Measurements from ENCODE around the gene CPLX3.
"Not testable (repeated sequence)": the region's sequence is repeated elsewhere in the genome, so short reads cannot be mapped to it uniquely, and the experiment has no call there.

The CPLX3 gene

DNA sequence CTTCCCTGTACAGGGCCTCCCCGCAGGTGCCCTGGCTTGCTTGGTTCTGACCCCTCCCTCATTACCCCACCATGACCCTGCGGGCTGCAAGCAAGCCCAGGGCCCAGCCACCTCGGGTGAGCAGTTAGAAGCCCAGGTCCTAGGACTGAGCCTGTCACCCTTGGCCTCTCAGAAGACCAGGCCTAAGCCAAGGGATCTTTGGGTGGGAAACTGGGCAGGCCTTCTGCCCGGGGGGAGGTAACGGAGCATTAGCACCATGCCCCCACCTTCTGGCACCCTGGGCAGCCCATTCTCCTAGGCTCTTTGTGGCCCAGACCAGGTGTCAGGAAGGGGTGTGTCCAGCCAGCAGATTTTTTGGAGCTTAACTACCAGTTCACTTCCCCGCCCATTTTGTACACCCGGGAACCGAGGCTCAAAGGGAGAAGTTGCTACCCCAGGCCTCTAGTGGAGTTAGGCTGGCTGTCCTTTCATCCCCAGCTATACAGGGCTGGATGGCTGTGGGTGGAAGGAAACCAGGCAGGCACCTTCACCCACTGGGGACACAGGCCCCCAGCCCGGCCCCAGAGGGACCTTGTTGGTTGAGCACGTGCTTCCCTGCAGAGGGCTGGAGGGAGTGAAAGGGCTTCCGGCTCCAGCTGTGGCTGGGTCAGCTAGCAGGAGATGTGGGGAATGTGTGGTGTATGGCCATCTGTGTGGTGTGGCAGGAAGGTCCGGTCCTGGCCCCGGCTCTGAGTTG is 43.2 kb upstream of the CPLX3 start:
- DNase-seq (ENCODE audit: low spot score) (peak; percentile 74), ATAC-seq (ENCODE audit: low read depth) (peak; percentile 25)
- TF ChIP-seq, protein P1, sequence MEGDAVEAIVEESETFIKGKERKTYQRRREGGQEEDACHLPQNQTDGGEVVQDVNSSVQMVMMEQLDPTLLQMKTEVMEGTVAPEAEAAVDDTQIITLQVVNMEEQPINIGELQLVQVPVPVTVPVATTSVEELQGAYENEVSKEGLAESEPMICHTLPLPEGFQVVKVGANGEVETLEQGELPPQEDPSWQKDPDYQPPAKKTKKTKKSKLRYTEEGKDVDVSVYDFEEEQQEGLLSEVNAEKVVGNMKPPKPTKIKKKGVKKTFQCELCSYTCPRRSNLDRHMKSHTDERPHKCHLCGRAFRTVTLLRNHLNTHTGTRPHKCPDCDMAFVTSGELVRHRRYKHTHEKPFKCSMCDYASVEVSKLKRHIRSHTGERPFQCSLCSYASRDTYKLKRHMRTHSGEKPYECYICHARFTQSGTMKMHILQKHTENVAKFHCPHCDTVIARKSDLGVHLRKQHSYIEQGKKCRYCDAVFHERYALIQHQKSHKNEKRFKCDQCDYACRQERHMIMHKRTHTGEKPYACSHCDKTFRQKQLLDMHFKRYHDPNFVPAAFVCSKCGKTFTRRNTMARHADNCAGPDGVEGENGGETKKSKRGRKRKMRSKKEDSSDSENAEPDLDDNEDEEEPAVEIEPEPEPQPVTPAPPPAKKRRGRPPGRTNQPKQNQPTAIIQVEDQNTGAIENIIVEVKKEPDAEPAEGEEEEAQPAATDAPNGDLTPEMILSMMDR (IDR thresholded peaks at IDR 0.05; ENCODE audit: poor library complexity, severe bottlenecking): no peak
- peak overlapping the region; percentile 67 for H3K27ac ChIP-seq (ENCODE audit: poor library complexity, severe bottlenecking)
- peak overlapping the region; percentile 100 for H3K4me3 ChIP-seq (ENCODE audit: severe bottlenecking)
- H3K27me3 ChIP-seq (ENCODE audit: insufficient read depth, poor library complexity, severe bottlenecking): no peaks in the 10 kb centered on the region
- H3K9me3 ChIP-seq (ENCODE audit: severe bottlenecking): no peaks in the 10 kb centered on the region
- H3K4me1 ChIP-seq (ENCODE audit: insufficient read depth, poor library complexity, severe bottlenecking): peaks cover 41% of the 10 kb centered on the region
- H3K36me3 ChIP-seq (ENCODE audit: low read depth): peaks cover 20% of the 10 kb centered on the region

GRCh38 chr15:74783808-74784175 is 42.6 kb upstream of the CPLX3 start:
- Histone ChIP-seq H3K4me3 (ENCODE audit: severe bottlenecking) (peak overlapping the region; percentile 100), H3K27me3 (ENCODE audit: insufficient read depth, poor library complexity, severe bottlenecking) (no peaks in the 10 kb centered on the region), H3K9me3 (ENCODE audit: severe bottlenecking) (no peaks in the 10 kb centered on the region), H3K36me3 (ENCODE audit: low read depth) (peaks cover 20% of the 10 kb centered on the region), H3K27ac (ENCODE audit: poor library complexity, severe bottlenecking) (peak overlapping the region; percentile 67), H3K4me1 (ENCODE audit: insufficient read depth, poor library complexity, severe bottlenecking) (peaks cover 46% of the 10 kb centered on the region)
- TF ChIP-seq, protein P1 (IDR thresholded peaks at IDR 0.05; ENCODE audit: poor library complexity, severe bottlenecking): no peak
- DNase-seq (ENCODE audit: low spot score): peak; percentile 73
- ATAC-seq (ENCODE audit: low read depth): no peak

- Histone ChIP-seq H3K27me3 (ENCODE audit: insufficient read depth, poor library complexity, severe bottlenecking) (no peaks in the 10 kb centered on the region), H3K27ac (ENCODE audit: poor library complexity, severe bottlenecking) (peak overlapping the region; percentile 67), H3K9me3 (ENCODE audit: severe bottlenecking) (no peaks in the 10 kb centered on the region), H3K36me3 (ENCODE audit: low read depth) (peaks cover 20% of the 10 kb centered on the region), H3K4me3 (ENCODE audit: severe bottlenecking) (no peak overlapping the region), H3K4me1 (ENCODE audit: insufficient read depth, poor library complexity, severe bottlenecking) (peaks cover 53% of the 10 kb centered on the region)
- TF ChIP-seq, protein P1 (IDR thresholded peaks at IDR 0.05; ENCODE audit: poor library complexity, severe bottlenecking): no peak
- DNase-seq (ENCODE audit: low spot score): peak; percentile 51
- ATAC-seq (ENCODE audit: low read depth): no peak
These were observed 41.8 kb upstream of the CPLX3 start for GRCh38 chr15:74784426-74785193.

DNA sequence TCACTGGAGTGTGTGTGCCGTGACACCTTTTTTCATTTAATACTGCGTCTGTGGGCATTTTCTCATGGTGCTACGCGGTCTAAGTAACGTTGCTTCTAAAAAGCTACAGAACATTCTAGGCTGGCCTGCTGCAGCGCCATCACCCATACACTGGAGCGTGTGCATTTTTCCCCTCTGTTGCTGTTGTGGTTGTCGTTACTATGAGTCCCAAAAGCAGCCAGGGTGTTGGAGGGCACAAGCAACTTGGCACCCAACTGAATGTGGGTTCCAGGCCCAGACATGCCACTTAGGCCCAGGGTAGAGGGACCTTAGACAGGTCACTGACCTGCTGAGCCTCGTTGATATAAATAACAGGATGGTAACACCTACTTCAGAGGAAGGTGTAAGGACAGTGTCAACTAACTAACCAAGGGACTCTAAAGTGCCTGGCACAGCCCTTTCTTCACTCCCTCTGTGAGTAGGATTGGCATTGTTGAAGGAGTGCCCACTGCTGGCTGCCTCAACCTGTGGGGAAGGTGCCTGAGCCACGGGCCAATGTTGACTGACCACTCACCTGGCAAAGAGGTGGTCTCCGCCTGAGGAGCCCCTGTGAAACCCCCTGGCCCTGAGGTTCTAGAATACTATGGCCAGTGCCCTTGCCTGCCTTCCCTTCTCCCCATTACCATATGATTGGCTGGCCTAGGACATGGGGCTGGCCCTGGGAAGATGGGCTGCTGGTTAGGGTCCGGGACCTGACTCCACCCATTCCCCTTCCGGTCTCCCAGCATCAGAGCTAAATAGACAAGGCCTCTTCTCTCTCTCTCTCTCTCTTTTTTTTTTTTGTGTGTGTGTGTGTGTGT is 41.0 kb upstream of the CPLX3 start:
- H3K9me3 ChIP-seq (ENCODE audit: severe bottlenecking): no peaks in the 10 kb centered on the region
- H3K36me3 ChIP-seq (ENCODE audit: low read depth): peaks cover 20% of the 10 kb centered on the region
- TF ChIP-seq, protein P1 (IDR thresholded peaks at IDR 0.05; ENCODE audit: poor library complexity, severe bottlenecking): no peak
- no peaks in the 10 kb centered on the region for H3K27me3 ChIP-seq (ENCODE audit: insufficient read depth, poor library complexity, severe bottlenecking)
- no peak overlapping the region for H3K27ac ChIP-seq (ENCODE audit: poor library complexity, severe bottlenecking)
- peaks cover 61% of the 10 kb centered on the region for H3K4me1 ChIP-seq (ENCODE audit: insufficient read depth, poor library complexity, severe bottlenecking)
- no peak for ATAC-seq (ENCODE audit: low read depth)
- H3K4me3 ChIP-seq (ENCODE audit: severe bottlenecking): no peak overlapping the region
- DNase-seq (ENCODE audit: low spot score): peak; percentile 51

- ATAC-seq (ENCODE audit: low read depth); H3K27ac ChIP-seq (ENCODE audit: poor library complexity, severe bottlenecking); H3K9me3 ChIP-seq (ENCODE audit: severe bottlenecking); H3K27me3 ChIP-seq (ENCODE audit: insufficient read depth, poor library complexity, severe bottlenecking); H3K4me3 ChIP-seq (ENCODE audit: severe bottlenecking); DNase-seq (ENCODE audit: low spot score): not testable (repeated sequence)
- H3K4me1 ChIP-seq (ENCODE audit: insufficient read depth, poor library complexity, severe bottlenecking): peaks cover 58% of the 10 kb centered on the region
- H3K36me3 ChIP-seq (ENCODE audit: low read depth): peaks cover 21% of the 10 kb centered on the region
These were observed 40.3 kb upstream of the CPLX3 start for GRCh38 chr15:74786081-74786480.
